ENCODE results near the gene ETV6.

GRCh38 chr12:11773889-11774677 lies 124.6 kb downstream of the ETV6 start:
- TF ChIP-seq, protein P1, sequence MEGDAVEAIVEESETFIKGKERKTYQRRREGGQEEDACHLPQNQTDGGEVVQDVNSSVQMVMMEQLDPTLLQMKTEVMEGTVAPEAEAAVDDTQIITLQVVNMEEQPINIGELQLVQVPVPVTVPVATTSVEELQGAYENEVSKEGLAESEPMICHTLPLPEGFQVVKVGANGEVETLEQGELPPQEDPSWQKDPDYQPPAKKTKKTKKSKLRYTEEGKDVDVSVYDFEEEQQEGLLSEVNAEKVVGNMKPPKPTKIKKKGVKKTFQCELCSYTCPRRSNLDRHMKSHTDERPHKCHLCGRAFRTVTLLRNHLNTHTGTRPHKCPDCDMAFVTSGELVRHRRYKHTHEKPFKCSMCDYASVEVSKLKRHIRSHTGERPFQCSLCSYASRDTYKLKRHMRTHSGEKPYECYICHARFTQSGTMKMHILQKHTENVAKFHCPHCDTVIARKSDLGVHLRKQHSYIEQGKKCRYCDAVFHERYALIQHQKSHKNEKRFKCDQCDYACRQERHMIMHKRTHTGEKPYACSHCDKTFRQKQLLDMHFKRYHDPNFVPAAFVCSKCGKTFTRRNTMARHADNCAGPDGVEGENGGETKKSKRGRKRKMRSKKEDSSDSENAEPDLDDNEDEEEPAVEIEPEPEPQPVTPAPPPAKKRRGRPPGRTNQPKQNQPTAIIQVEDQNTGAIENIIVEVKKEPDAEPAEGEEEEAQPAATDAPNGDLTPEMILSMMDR (IDR thresholded peaks at IDR 0.05), result no peak
- TF ChIP-seq POLR2A (IDR thresholded peaks at IDR 0.05), result no peak

Measured in lower leg skin (tissue), 3 donors.